Neural cell (in vitro differentiated cells): ENCODE data around the gene NOL9.

Source experiments
- CTCF ChIP-seq: fragments of 450-650 bp; IDR thresholded peaks from 2 replicates; pipeline ENCODE4 v1.5.1; 2014; ENCODE audit warnings: antibody characterized with exemption, mild to moderate bottlenecking, moderate library complexity; ENCODE audit not compliant: poor library complexity, severe bottlenecking
- POLR2AphosphoS5 ChIP-seq: IDR thresholded peaks from 2 replicates; pipeline ENCODE4 v1.6.1; 2012

GRCh38 chr1:6487804-6488484 is 66.4 kb downstream of the NOL9 start:
- TF ChIP-seq POLR2AphosphoS5 = no peak
- TF ChIP-seq CTCF = no peak
